Measurements from ENCODE around the gene LDHD. TPM values are rescaled to one million over a fixed set of nuclear protein-coding genes. Genes with fewer than 3 reads are reported as not detected.

Gene LDHD
- total and polyA plus RNA-seq, 2 of the 8 experiments (the other 6 are each of a cell fraction or from before 2014, with no cell fraction given), result 14.9 to 18.2 TPM

DNA sequence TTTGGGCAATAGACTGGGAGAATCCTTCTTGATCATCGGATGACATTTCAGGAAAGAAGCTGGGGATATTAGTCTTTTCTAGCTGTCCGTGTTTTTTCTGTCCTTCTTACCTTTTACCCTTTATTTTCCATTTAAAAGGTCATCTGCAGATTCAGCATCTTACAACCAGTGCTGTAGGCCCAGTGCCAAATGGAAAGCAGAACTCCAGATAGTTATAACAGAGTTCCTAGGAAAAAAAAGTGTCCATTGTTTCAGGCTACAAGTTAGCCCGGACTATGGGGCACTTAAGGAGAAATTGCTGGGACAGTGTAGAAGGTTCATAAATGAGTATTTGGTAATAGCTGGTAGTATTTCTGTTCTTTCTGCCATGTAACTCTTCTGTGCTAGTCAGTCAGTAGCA, 28.4 kb downstream of the LDHD start:
- Histone ChIP-seq H3K79me2 (ENCODE audit: control insufficient read depth in 1 of 2, insufficient read depth in 2 of 2, low read length in 2 of 2) (peaks cover 3 to 82% of the 10 kb centered on the region in 2 experiments), H4K8ac (ENCODE audit: extremely low read depth, insufficient read depth, low read length) (no peak overlapping the region), H2BK15ac (ENCODE audit: low read length) (peak overlapping the region; percentile 95; the same call in 1 of the 2 replicates), H3K4me3 (ENCODE audit: extremely low read depth in 1 of 4, insufficient read depth in 2 of 4, low read depth in 3 of 4, low read length in 4 of 4) (no peak overlapping the region), H3K14ac (ENCODE audit: insufficient read length) (no peak overlapping the region), H3K9me3 (ENCODE audit: insufficient read depth in 2 of 2, low read depth in 1 of 2, low read length in 1 of 2) (no peaks in the 10 kb centered on the region), H4K20me1 (replicated peaks in 1 of 2; ENCODE audit: control insufficient read depth in 1 of 2, insufficient read depth in 2 of 2, low read length in 2 of 2) (peaks cover 4 to 16% of the 10 kb centered on the region in 2 experiments), H3K9ac (replicated peaks in 1 of 4; ENCODE audit: extremely low read depth in 1 of 4, low read depth in 3 of 4, low read length in 3 of 4) (no peak overlapping the region), H4K91ac (replicated peaks; ENCODE audit: insufficient read length, low read length) (no peak overlapping the region), H3K18ac (ENCODE audit: extremely low read depth, low read length) (no peak overlapping the region), H3K23ac (ENCODE audit: insufficient read length) (no peak overlapping the region), H3K27me3 (replicated peaks in 1 of 4; ENCODE audit: control insufficient read depth in 3 of 4, extremely low read depth in 1 of 4, insufficient read depth in 3 of 4, low read length in 3 of 4) (no peaks in the 10 kb centered on the region), H3K4me1 (replicated peaks in 1 of 4; ENCODE audit: control insufficient read depth in 3 of 4, insufficient read depth in 4 of 4, low read length in 3 of 4) (peaks cover 0 to 21% (median 10%) of the 10 kb centered on the region in 4 experiments; a peak in 4 of 7 replicates), H2AK5ac (ENCODE audit: low read depth, low read length) (no peak overlapping the region), H3K4me2 (ENCODE audit: insufficient read depth in 1 of 2, low read depth in 2 of 2, low read length in 2 of 2) (no peak overlapping the region), H3K23me2 (ENCODE audit: low read depth, low read length) (no peaks in the 10 kb centered on the region), H2BK12ac (ENCODE audit: low read depth, low read length) (no peak overlapping the region), H3K4ac (replicated peaks; ENCODE audit: insufficient read length, low read depth, low read length) (no peak overlapping the region), H3K56ac (replicated peaks; ENCODE audit: insufficient read length, low read depth, low read length) (no peak overlapping the region), H2BK5ac (ENCODE audit: low read depth, low read length) (no peak overlapping the region), H4K5ac (ENCODE audit: insufficient read length, low read depth, low read length) (no peak overlapping the region), H2AFZ (ENCODE audit: low read length) (no peak overlapping the region), H2BK120ac (replicated peaks; ENCODE audit: low read depth, low read length) (no peak overlapping the region), H3K79me1 (ENCODE audit: low read depth, low read length) (peaks cover 8% of the 10 kb centered on the region; the same call in 1 of the 2 replicates), H3K36me3 (ENCODE audit: control insufficient read depth in 2 of 4, insufficient read depth in 4 of 4, low read length in 3 of 4) (no peaks in the 10 kb centered on the region; a peak in 1 of 8 replicates), H3K27ac (ENCODE audit: low read depth, low read length) (no peak overlapping the region), H2BK20ac (ENCODE audit: low read length) (no peak overlapping the region)
- WGBS, 2 experiments (ENCODE audit: extremely low coverage in 1 of 2, insufficient coverage in 1 of 2, insufficient read length in 1 of 2, insufficient replicate concordance in 2 of 2, low coverage in 1 of 2, low lambda C conversion rate in 2 of 2, missing lambda C conversion rate in 1 of 2), result 97% methylated on average over 3 of the region's 3 CpGs; no CpG with 5 or more reads in 1 of the 2 experiments
- CTCF ChIA-PET (ENCODE audit: partially characterized antibody), result interaction anchor here (0.9 to 13.7 kb wide), 11 partner anchors 8 to 258 kb away, joined by 3 to 90 read pairs (median 4); partner anchors contain the start of genes LDHD and ZNRF1
- DNase-seq (ENCODE audit: low read depth in 1 of 2, low spot score in 2 of 2) (no peak), FAIRE-seq (no peak)
- POLR2A ChIA-PET (ENCODE audit: partially characterized antibody), result interaction anchor here (0.6 to 1.0 kb wide), 3 partner anchors 13 to 458 kb away, joined by 3 to 4 read pairs (median 3); no protein-coding TSS in a partner anchor
- no peak for TF ChIP-seq NANOG (IDR thresholded peaks at IDR 0.05; ENCODE audit: insufficient read depth, low read depth, low read length, poor library complexity, severe bottlenecking)
- TF ChIP-seq TEAD4 (IDR thresholded peaks at IDR 0.05; ENCODE audit: low read depth, low read length), result no peak
- TF ChIP-seq SP4 (IDR thresholded peaks at IDR 0.05; ENCODE audit: low read length), result no peak
- TF ChIP-seq CBX5 (IDR thresholded peaks at IDR 0.05; ENCODE audit: low read depth, low read length), result no peak
- no peak for TF ChIP-seq CHD2 (IDR thresholded peaks at IDR 0.05; ENCODE audit: low read length)
- no peak for TF ChIP-seq HDAC2 (IDR thresholded peaks at IDR 0.05; ENCODE audit: borderline replicate concordance in 1 of 2, low read depth in 2 of 2, low read length in 2 of 2)
- TF ChIP-seq HDAC6 (IDR thresholded peaks at IDR 0.05; ENCODE audit: low read depth, low read length), result no peak
- no peak for TF ChIP-seq CTBP2 (IDR thresholded peaks at IDR 0.05; ENCODE audit: borderline replicate concordance, insufficient read depth, insufficient read length, low read length)
- TF ChIP-seq NRF1 (IDR thresholded peaks at IDR 0.05; ENCODE audit: low read depth, low read length), result no peak
- TF ChIP-seq ZNF274 (IDR thresholded peaks at IDR 0.05; ENCODE audit: borderline replicate concordance, extremely low read depth, low read length), result no peak
- no peak for TF ChIP-seq EZH2 (IDR thresholded peaks at IDR 0.05; ENCODE audit: low read depth, low read length, severe bottlenecking)
- TF ChIP-seq GTF2F1 (IDR thresholded peaks at IDR 0.05; ENCODE audit: borderline replicate concordance, low read depth, low read length), result no peak
- TF ChIP-seq BRCA1 (IDR thresholded peaks at IDR 0.05; ENCODE audit: low read depth, low read length), result no peak

Measured in H1 (cell line).